K562 (cell line): Measurements from ENCODE around the gene RAB43. TPM values are rescaled to one million over a fixed set of nuclear protein-coding genes. Genes with fewer than 3 reads are reported as not detected.

Experiments
- ELF2 ChIP-seq: fragments of 250-450 bp; sonication (Bioruptor Pico); IDR thresholded peaks from 2 replicates; pipeline ENCODE4 v1.5.0; 2021; ENCODE audit warnings: mild to moderate bottlenecking
- SPI1 ChIP-seq: IDR thresholded peaks from 2 replicates; pipeline ENCODE4 v1.6.1; 2011; ENCODE audit warnings: low read depth, low read length, control low read depth, borderline replicate concordance
- TFAM ChIP-seq: fragments of 250-450 bp; sonication (Bioruptor Pico); conservative IDR thresholded peaks from 2 replicates; pipeline ENCODE4 v1.5.0; 2021; ENCODE audit warnings: mild to moderate bottlenecking, moderate library complexity
- TSC22D4 ChIP-seq: fragments of 450-650 bp; IDR thresholded peaks from 2 replicates; pipeline ENCODE4 v1.6.1; 2016; ENCODE audit warnings: missing genetic modification characterization, missing biosample characterization, control low read depth
- polyA plus RNA-seq, 8 experiments: library from polyadenylated mRNA; depleted of rRNA in 4 of 8; stranded (reverse) in 5 of 8; unstranded in 3 of 8; fragments of >200 nt; fragmentation: Nextera tagmentation in 2 of 8; fragmentation: Illumina TruSeq in 1 of 8; extraction: Ambion mirVana in 2 of 8; extraction: Trizol in 1 of 8; gene quantifications; 2 replicates each; pipeline versions ENCODE4 v1.2.1 to v1.2.3, GENCODE V29; 2011 to 2014; ENCODE audit warnings: inconsistent platforms in 1 of 8, missing spikeins in 1 of 8
- total RNA-seq, 7 experiments: library from RNA; depleted of rRNA in 6 of 7; stranded (reverse); fragments of >200 nt in 6 of 7; fragmentation: Illumina TruSeq in 2 of 7; extraction: Trizol in 2 of 7; gene quantifications; 2 replicates each; pipeline versions ENCODE4 v1.2.1 to v1.2.3, GENCODE V29; 2011 to 2021; ENCODE audit warnings: low replicate concordance in 1 of 7
- TF ChIP-seq, protein P1 (sequence below): fragments of 450-650 bp; formaldehyde crosslinking; IDR thresholded peaks from 2 replicates; pipeline ENCODE4 v1.4.0; 2022; ENCODE audit warnings: missing genetic modification characterization
- TF ChIP-seq, protein P2 (sequence below), 2 experiments: fragments of 450-650 bp in 1 of 2; IDR thresholded peaks; 2 replicates each; pipeline ENCODE4 v1.6.1; 2011 to 2017; ENCODE audit warnings: low read depth in 2 of 2, antibody characterized with exemption in 1 of 2, borderline replicate concordance in 1 of 2, low read length in 1 of 2, mild to moderate bottlenecking in 1 of 2, mixed read lengths in 1 of 2; ENCODE audit not compliant: control insufficient read depth in 1 of 2
- TF ChIP-seq, protein P3 (sequence below): sonication (generic); formaldehyde crosslinking; IDR thresholded peaks from 2 replicates; pipeline ENCODE4 v1.8.1; 2023; ENCODE audit warnings: mild to moderate bottlenecking, missing genetic modification reagents

RAB43 gene
- total and polyA plus RNA-seq, 9 of the 15 experiments (the other 6 are each of a cell fraction or from before 2014, with no cell fraction given) = 0.04 to 6.8 (median 1.7) TPM; not detected in 2

DNA sequence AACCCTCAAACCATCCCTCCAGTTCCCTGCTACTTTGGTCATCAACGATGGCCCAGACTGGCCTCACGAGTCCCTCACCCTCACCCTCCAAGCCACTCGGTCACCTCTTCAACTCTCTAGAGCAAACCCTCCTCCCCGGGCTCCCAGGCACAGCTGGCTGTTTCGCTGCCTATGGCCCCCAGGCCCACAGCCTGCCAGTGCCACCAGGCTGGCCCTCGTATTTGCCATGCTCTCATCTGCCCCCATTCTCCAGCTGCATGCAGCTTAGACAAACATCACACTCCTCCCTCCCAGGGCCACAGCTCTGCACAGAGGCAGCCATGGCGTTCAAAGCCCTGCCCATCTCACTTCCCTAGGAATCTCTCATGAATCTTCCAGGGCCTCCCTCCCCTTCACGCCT is 13.8 kb downstream of the RAB43 start (continued):
- TF ChIP-seq, protein P1, sequence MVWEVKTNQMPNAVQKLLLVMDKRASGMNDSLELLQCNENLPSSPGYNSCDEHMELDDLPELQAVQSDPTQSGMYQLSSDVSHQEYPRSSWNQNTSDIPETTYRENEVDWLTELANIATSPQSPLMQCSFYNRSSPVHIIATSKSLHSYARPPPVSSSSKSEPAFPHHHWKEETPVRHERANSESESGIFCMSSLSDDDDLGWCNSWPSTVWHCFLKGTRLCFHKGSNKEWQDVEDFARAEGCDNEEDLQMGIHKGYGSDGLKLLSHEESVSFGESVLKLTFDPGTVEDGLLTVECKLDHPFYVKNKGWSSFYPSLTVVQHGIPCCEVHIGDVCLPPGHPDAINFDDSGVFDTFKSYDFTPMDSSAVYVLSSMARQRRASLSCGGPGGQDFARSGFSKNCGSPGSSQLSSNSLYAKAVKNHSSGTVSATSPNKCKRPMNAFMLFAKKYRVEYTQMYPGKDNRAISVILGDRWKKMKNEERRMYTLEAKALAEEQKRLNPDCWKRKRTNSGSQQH (CRISPR knock-in tag) = no peak
- TF ChIP-seq ELF2 (no peak), TSC22D4 (tag) (no peak), TFAM (CRISPR knock-in tag) (no peak), SPI1 (no peak)
- TF ChIP-seq, protein P2, sequence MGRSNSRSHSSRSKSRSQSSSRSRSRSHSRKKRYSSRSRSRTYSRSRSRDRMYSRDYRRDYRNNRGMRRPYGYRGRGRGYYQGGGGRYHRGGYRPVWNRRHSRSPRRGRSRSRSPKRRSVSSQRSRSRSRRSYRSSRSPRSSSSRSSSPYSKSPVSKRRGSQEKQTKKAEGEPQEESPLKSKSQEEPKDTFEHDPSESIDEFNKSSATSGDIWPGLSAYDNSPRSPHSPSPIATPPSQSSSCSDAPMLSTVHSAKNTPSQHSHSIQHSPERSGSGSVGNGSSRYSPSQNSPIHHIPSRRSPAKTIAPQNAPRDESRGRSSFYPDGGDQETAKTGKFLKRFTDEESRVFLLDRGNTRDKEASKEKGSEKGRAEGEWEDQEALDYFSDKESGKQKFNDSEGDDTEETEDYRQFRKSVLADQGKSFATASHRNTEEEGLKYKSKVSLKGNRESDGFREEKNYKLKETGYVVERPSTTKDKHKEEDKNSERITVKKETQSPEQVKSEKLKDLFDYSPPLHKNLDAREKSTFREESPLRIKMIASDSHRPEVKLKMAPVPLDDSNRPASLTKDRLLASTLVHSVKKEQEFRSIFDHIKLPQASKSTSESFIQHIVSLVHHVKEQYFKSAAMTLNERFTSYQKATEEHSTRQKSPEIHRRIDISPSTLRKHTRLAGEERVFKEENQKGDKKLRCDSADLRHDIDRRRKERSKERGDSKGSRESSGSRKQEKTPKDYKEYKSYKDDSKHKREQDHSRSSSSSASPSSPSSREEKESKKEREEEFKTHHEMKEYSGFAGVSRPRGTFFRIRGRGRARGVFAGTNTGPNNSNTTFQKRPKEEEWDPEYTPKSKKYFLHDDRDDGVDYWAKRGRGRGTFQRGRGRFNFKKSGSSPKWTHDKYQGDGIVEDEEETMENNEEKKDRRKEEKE (IDR thresholded peaks at IDR 0.05; ENCODE audit: borderline replicate concordance in 1 of 2, control insufficient read depth in 1 of 2, low read depth in 2 of 2, low read length in 1 of 2) = no peak
- TF ChIP-seq, protein P3, sequence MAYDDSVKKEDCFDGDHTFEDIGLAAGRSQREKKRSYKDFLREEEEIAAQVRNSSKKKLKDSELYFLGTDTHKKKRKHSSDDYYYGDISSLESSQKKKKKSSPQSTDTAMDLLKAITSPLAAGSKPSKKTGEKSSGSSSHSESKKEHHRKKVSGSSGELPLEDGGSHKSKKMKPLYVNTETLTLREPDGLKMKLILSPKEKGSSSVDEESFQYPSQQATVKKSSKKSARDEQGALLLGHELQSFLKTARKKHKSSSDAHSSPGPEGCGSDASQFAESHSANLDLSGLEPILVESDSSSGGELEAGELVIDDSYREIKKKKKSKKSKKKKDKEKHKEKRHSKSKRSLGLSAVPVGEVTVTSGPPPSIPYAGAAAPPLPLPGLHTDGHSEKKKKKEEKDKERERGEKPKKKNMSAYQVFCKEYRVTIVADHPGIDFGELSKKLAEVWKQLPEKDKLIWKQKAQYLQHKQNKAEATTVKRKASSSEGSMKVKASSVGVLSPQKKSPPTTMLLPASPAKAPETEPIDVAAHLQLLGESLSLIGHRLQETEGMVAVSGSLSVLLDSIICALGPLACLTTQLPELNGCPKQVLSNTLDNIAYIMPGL (CRISPR knock-in tag) = no peak
